Measurements from ENCODE around the gene EEF2KMT. TPM values are rescaled to one million over a fixed set of nuclear protein-coding genes. Genes with fewer than 3 reads are reported as not detected.

EEF2KMT gene
- total and polyA plus RNA-seq, 9 of the 15 experiments (the other 6 are each of a cell fraction or from before 2014, with no cell fraction given) = 4.2 to 22.7 (median 12.8) TPM

DNA sequence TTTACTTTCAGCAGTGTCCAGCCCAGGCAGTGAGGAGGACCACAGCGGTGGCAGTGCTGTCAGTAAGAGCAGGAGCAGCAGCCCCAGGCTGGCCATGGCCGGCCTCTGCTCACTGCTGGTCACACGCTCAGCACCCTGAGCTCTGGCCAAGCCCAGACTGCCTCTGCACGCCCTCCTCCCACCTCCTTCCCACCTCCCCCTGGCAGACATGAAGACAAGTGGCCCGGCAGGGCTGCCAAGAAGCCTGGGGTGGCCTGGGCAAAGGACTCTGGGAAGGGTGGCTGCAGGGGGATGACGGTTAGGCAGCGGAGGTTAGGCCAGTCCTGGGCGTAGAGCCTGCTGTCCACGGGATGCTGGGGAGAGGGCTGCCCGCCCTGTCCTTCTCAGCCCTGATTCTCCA lies 31.8 kb downstream of the EEF2KMT start, which contains the start of gene C16orf89:
C16orf89 (minus strand) TSS at position 144 of the 400 bp plus-strand sequence; CDS start at position 96, 48 bp downstream.
- H2AFZ ChIP-seq (ENCODE audit: low read depth, low read length) = no peak within 1 kb of the TSS
- H3K9ac ChIP-seq (ENCODE audit: insufficient read depth in 1 of 2, low read depth in 2 of 2, low read length in 2 of 2) = peak within 1 kb of the TSS in 1 of 2 experiments; percentile 76; a peak in 2 of 4 replicates
- 3% methylated on average over 10 of the region's 10 CpGs for WGBS (ENCODE audit: insufficient coverage, low coverage, missing lambda C conversion rate)
- in situ Hi-C loops (cut with MboI) = no loop called here
- H3K4me1 ChIP-seq (replicated peaks in 1 of 2; ENCODE audit: control insufficient read depth in 2 of 2, insufficient read depth in 2 of 2, low read length in 2 of 2) = peaks cover 0 to 5% of the 10 kb centered on the region in 2 experiments; a peak in 2 of 5 replicates
- H3K9me1 ChIP-seq (ENCODE audit: control insufficient read depth, insufficient read depth, low read length) = no peaks in the 10 kb centered on the region
- peaks cover 2% of the 10 kb centered on the region; the same call in 1 of the 2 replicates for H3K9me3 ChIP-seq (replicated peaks; ENCODE audit: control insufficient read depth, insufficient read depth, low read depth, low read length)
- ChIA-PET POLR2A (interaction anchor here (0.6 to 1.0 kb wide), 4 partner anchors 9 to 297 kb away, joined by 3 to 4 read pairs (median 4); no protein-coding TSS in a partner anchor), CTCF (ENCODE audit: low intra/inter-chr PET ratio) (no interaction called here)
- FAIRE-seq = no peak
- BruUV-seq (replicated peaks) = no TSS peak
- TF ChIP-seq MIER1 (IDR thresholded peaks at IDR 0.05; ENCODE audit: low read depth) = no peak
- TF ChIP-seq, protein P1, sequence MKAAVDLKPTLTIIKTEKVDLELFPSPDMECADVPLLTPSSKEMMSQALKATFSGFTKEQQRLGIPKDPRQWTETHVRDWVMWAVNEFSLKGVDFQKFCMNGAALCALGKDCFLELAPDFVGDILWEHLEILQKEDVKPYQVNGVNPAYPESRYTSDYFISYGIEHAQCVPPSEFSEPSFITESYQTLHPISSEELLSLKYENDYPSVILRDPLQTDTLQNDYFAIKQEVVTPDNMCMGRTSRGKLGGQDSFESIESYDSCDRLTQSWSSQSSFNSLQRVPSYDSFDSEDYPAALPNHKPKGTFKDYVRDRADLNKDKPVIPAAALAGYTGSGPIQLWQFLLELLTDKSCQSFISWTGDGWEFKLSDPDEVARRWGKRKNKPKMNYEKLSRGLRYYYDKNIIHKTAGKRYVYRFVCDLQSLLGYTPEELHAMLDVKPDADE (conservative IDR thresholded peaks at IDR 0.05; ENCODE audit: control insufficient read depth, low read depth, low read length) = no peak
- no peak for TF ChIP-seq CGGBP1 (CRISPR knock-in tag; IDR thresholded peaks at IDR 0.05)
- no peak for TF ChIP-seq ZNF584 (CRISPR knock-in tag; IDR thresholded peaks at IDR 0.05; ENCODE audit: low read depth)
- TF ChIP-seq ZNF384 (IDR thresholded peaks at IDR 0.05; ENCODE audit: low read depth, low read length) = no peak
- no peak for TF ChIP-seq U2AF1 (optimal IDR thresholded peaks at IDR 0.05; ENCODE audit: low read depth, low read length)
- TF ChIP-seq ELF1 (tag; IDR thresholded peaks at IDR 0.05) = no peak
- no peak for TF ChIP-seq NCOA6 (IDR thresholded peaks at IDR 0.05)
- TF ChIP-seq NR1H2 (CRISPR knock-in tag; IDR thresholded peaks at IDR 0.05) = no peak
- TF ChIP-seq ZNF239 (CRISPR knock-in tag; IDR thresholded peaks at IDR 0.05) = no peak
- H3K27ac ChIP-seq (ENCODE audit: extremely low read depth, low read depth, low read length) = no peak within 1 kb of the TSS
- peaks cover 36 to 52% of the 10 kb centered on the region in 2 experiments; a peak in 4 of 5 replicates for H3K27me3 ChIP-seq (ENCODE audit: control insufficient read depth in 2 of 2, insufficient read depth in 2 of 2, low read length in 2 of 2)
- H4K20me1 ChIP-seq (replicated peaks; ENCODE audit: control insufficient read depth, insufficient read depth, low read length) = 0 out of 2 replicates have a peak, but pooled peaks cover 4% of the 10 kb centered on the region
- DNase-seq (ENCODE audit: extremely low read depth in 1 of 4, low spot score in 3 of 4) = no peak
- no peak within 1 kb of the TSS for H3K4me3 ChIP-seq
- no peaks in the 10 kb centered on the region for H3K36me3 ChIP-seq (ENCODE audit: control insufficient read depth, insufficient read depth, low read length)
- H3K79me2 ChIP-seq (ENCODE audit: control insufficient read depth, insufficient read depth, low read length) = no peaks in the 10 kb centered on the region
- intact Hi-C loops (cut with micrococcal nuclease) = no loop called here
- H3K4me2 ChIP-seq (ENCODE audit: insufficient read depth, low read length) = no peak within 1 kb of the TSS
- peak; percentile 42; the same call in 1 of the 3 replicates for ATAC-seq

Data from K562 (cell line).